Colon (tissue), 2 donors: Measurements from ENCODE around the gene TM9SF4.

Experiments used
- FAIRE-seq: peaks from 2 replicates; lab custom pipeline; 2012; peaks lifted over from hg19 to GRCh38; lab: Jason Lieb, UNC
- donor health status: control.
- donor health status: control.

The TM9SF4 gene

GRCh38 chr20:32129863-32130262 is 20.3 kb downstream of the TM9SF4 start:
- FAIRE-seq: no peak

- FAIRE-seq: no peak
These were observed 20.8 kb downstream of the TM9SF4 start for GRCh38 chr20:32130352-32130751.

- FAIRE-seq: no peak
These were observed 21.5 kb downstream of the TM9SF4 start for GRCh38 chr20:32130965-32131364.

- FAIRE-seq: no peak
These were observed 23.5 kb downstream of the TM9SF4 start for GRCh38 chr20:32132911-32133549.

GRCh38 chr20:32134026-32134425 is 24.5 kb downstream of the TM9SF4 start:
- no peak for FAIRE-seq

- FAIRE-seq: no peak
These were observed 26.5 kb downstream of the TM9SF4 start for GRCh38 chr20:32135983-32136515.

GRCh38 chr20:32138921-32139320 is 29.4 kb downstream of the TM9SF4 start:
- FAIRE-seq: no peak

GRCh38 chr20:32139947-32140346 is 30.4 kb downstream of the TM9SF4 start:
- no peak for FAIRE-seq

- no peak for FAIRE-seq
These were observed 31.1 kb downstream of the TM9SF4 start for GRCh38 chr20:32140603-32141002.

GRCh38 chr20:32141465-32141980 is 32.0 kb downstream of the TM9SF4 start:
- no peak for FAIRE-seq

GRCh38 chr20:32142088-32142487 is 32.6 kb downstream of the TM9SF4 start:
- FAIRE-seq: no peak

GRCh38 chr20:32142991-32143390 is 33.5 kb downstream of the TM9SF4 start:
- FAIRE-seq: no peak

- no peak for FAIRE-seq
These were observed 35.6 kb downstream of the TM9SF4 start for GRCh38 chr20:32144898-32145662.

- FAIRE-seq: no peak
These were observed 40.2 kb downstream of the TM9SF4 start for GRCh38 chr20:32149566-32150170.

GRCh38 chr20:32150291-32150848 is 40.9 kb downstream of the TM9SF4 start:
- FAIRE-seq: no peak

GRCh38 chr20:32152421-32153155 is 43.1 kb downstream of the TM9SF4 start:
- no peak for FAIRE-seq

GRCh38 chr20:32153156-32153665 is 43.7 kb downstream of the TM9SF4 start:
- no peak for FAIRE-seq

- FAIRE-seq: no peak
These were observed 44.3 kb downstream of the TM9SF4 start for GRCh38 chr20:32153771-32154170.

GRCh38 chr20:32155017-32155981 is 45.8 kb downstream of the TM9SF4 start:
- no peak for FAIRE-seq

- FAIRE-seq: no peak
These were observed 48.1 kb downstream of the TM9SF4 start for GRCh38 chr20:32157611-32158010.
